Fibroblast of villous mesenchyme (primary cell): ENCODE data around the gene PLS1. TPM values are rescaled to one million over a fixed set of nuclear protein-coding genes. Genes with fewer than 3 reads are reported as not detected.

Experiments used
- DNase-seq: peaks from one replicate; pipeline ENCODE4 v3.0.0-alpha.2; 2010; ENCODE audit warnings: low read depth
- H3K4me3 ChIP-seq: 2 replicates; pipeline ENCODE4 v1.5.1; 2011; ENCODE audit warnings: low read depth, mild to moderate bottlenecking, low read length
- CTCF ChIP-seq: IDR thresholded peaks from 2 replicates; pipeline ENCODE4 v1.5.1; 2012; ENCODE audit warnings: low read depth, mild to moderate bottlenecking, low read length; ENCODE audit not compliant: insufficient read depth
- total RNA-seq: library from RNA; depleted of rRNA; stranded (reverse); fragments of >200 nt; gene quantifications from 2 replicates; pipeline ENCODE4 v1.2.3, GENCODE V29; 2012

Gene PLS1
- total RNA-seq, 1 donor: 3.0 TPM

- no peak for TF ChIP-seq CTCF
- no peak overlapping the region for H3K4me3 ChIP-seq
- DNase-seq: no peak
These were observed 84.5 kb downstream of the PLS1 start for GRCh38 chr3:142680710-142681109.

GRCh38 chr3:142690613-142691012 is 94.4 kb downstream of the PLS1 start:
- no peak for DNase-seq
- no peak overlapping the region for H3K4me3 ChIP-seq
- no peak for TF ChIP-seq CTCF

GRCh38 chr3:142691527-142691926 is 95.3 kb downstream of the PLS1 start:
- no peak for DNase-seq
- no peak for TF ChIP-seq CTCF
- no peak overlapping the region for H3K4me3 ChIP-seq

GRCh38 chr3:142693136-142693853 is 97.1 kb downstream of the PLS1 start:
- no peak for TF ChIP-seq CTCF
- no peak for DNase-seq
- no peak overlapping the region for H3K4me3 ChIP-seq

GRCh38 chr3:142694225-142694624 is 98.0 kb downstream of the PLS1 start:
- no peak for DNase-seq
- no peak for TF ChIP-seq CTCF
- H3K4me3 ChIP-seq: no peak overlapping the region

- no peak for DNase-seq
- H3K4me3 ChIP-seq: no peak overlapping the region
- no peak for TF ChIP-seq CTCF
These were observed 109.0 kb downstream of the PLS1 start for GRCh38 chr3:142705198-142705597.
